Activated naive CD8-positive, alpha-beta T cell treated with anti-CD3 and anti-CD28 coated beads, Interleukin-2, amount 10 ng/mL, durations not matched to agents 7 days and 5 days (primary cell): ENCODE results near the gene NDUFB8. TPM values are rescaled to one million over a fixed set of nuclear protein-coding genes. Genes with fewer than 3 reads are reported as not detected.

ENCODE experiments used
- ATAC-seq: fragments of 150-1000 bp; cut with Tn5 transposase; one replicate; pipeline ENCODE4 v1.10.0; 2021; ENCODE audit warnings: low read depth, moderate library complexity
- POLR2A ChIA-PET: fragments of 350-600 bp; sonication (Branson Sonifier 250); formaldehyde crosslinking; loops from one replicate; lab custom pipeline; 2021; ENCODE audit warnings: antibody characterized with exemption; lab: Charles Lee
- DNase-seq: peaks from one replicate; pipeline ENCODE4 v3.0.0; 2021
- H3K27ac Mint-ChIP-seq: one replicate; pipeline ENCODE4 v1.8.0; 2022; ENCODE audit warnings: mild to moderate bottlenecking, mixed read lengths
- H3K27me3 Mint-ChIP-seq: one replicate; pipeline ENCODE4 v1.8.0; 2022; ENCODE audit warnings: mild to moderate bottlenecking, moderate library complexity, mixed read lengths
- H3K36me3 Mint-ChIP-seq: one replicate; pipeline ENCODE4 v1.8.0; 2021; ENCODE audit warnings: mild to moderate bottlenecking, mixed read lengths
- H3K4me1 Mint-ChIP-seq: one replicate; pipeline ENCODE4 v1.8.0; 2021; ENCODE audit warnings: mixed read lengths
- H3K4me3 Mint-ChIP-seq: one replicate; pipeline ENCODE4 v1.8.0; 2022; ENCODE audit warnings: mild to moderate bottlenecking, moderate library complexity, mixed read lengths
- H3K9me3 Mint-ChIP-seq: one replicate; pipeline ENCODE4 v1.8.0; 2021; ENCODE audit warnings: mixed read lengths
- total RNA-seq, 2 experiments: library from RNA; stranded (reverse); gene quantifications; one replicate each; pipeline ENCODE4 v1.2.3, GENCODE V29; 2021

The NDUFB8 gene
- total RNA-seq, 2 experiments from 2014 or later: 245 to 269 TPM

- POLR2A ChIA-PET: interaction anchor here (1.4 to 2.3 kb wide), 2 partner anchors 27 to 181 kb away, joined by 4 to 12 read pairs; partner anchors contain the start of gene HIF1AN
- H3K4me3 Mint-ChIP-seq: no peak overlapping the region
- ATAC-seq: peak; percentile 97
- no peaks in the 10 kb centered on the region for H3K9me3 Mint-ChIP-seq
- DNase-seq: peak; percentile 88
- H3K27ac Mint-ChIP-seq: no peak overlapping the region
- peaks cover 9% of the 10 kb centered on the region for H3K36me3 Mint-ChIP-seq
- H3K4me1 Mint-ChIP-seq: peaks cover 17% of the 10 kb centered on the region
- peaks cover 41% of the 10 kb centered on the region for H3K27me3 Mint-ChIP-seq
These were observed 32.5 kb upstream of the NDUFB8 start for GRCh38 chr10:100562008-100562672.

- Mint-ChIP-seq H3K27ac (no peak overlapping the region), H3K4me3 (no peak overlapping the region), H3K27me3 (peaks cover 29% of the 10 kb centered on the region), H3K36me3 (peaks cover 13% of the 10 kb centered on the region), H3K9me3 (no peaks in the 10 kb centered on the region), H3K4me1 (peaks cover 24% of the 10 kb centered on the region)
- POLR2A ChIA-PET: interaction anchor here (1.4 kb wide), 1 partner anchor 26 kb away, joined by 4 read pairs; the partner anchor contains the start of gene HIF1AN
- no peak for DNase-seq
- ATAC-seq: no peak
These were observed 31.3 kb upstream of the NDUFB8 start for GRCh38 chr10:100561005-100561404.

GRCh38 chr10:100560248-100560647, 30.6 kb upstream of the NDUFB8 start:
- DNase-seq (no peak), ATAC-seq (no peak)
- POLR2A ChIA-PET: no interaction called here
- H3K4me3 Mint-ChIP-seq: no peak overlapping the region
- H3K27me3 Mint-ChIP-seq: peaks cover 26% of the 10 kb centered on the region
- H3K4me1 Mint-ChIP-seq: peaks cover 24% of the 10 kb centered on the region
- peaks cover 13% of the 10 kb centered on the region for H3K36me3 Mint-ChIP-seq
- no peaks in the 10 kb centered on the region for H3K9me3 Mint-ChIP-seq
- H3K27ac Mint-ChIP-seq: peak overlapping the region; percentile 15

- H3K36me3 Mint-ChIP-seq: peaks cover 11% of the 10 kb centered on the region
- POLR2A ChIA-PET: interaction anchor here (1.0 kb wide), 1 partner anchor 46 kb away, joined by 3 read pairs; no protein-coding TSS in a partner anchor
These were observed 25.2 kb upstream of the NDUFB8 start for GRCh38 chr10:100554902-100555301.

GRCh38 chr10:100553929-100554328, 24.3 kb upstream of the NDUFB8 start:
- H3K9me3 Mint-ChIP-seq: no peaks in the 10 kb centered on the region
- no peak overlapping the region for H3K27ac Mint-ChIP-seq
- H3K4me3 Mint-ChIP-seq: no peak overlapping the region
- POLR2A ChIA-PET: no interaction called here
- no peaks in the 10 kb centered on the region for H3K27me3 Mint-ChIP-seq
- ATAC-seq: no peak
- peaks cover 13% of the 10 kb centered on the region for H3K36me3 Mint-ChIP-seq
- DNase-seq: no peak
- H3K4me1 Mint-ChIP-seq: peaks cover 13% of the 10 kb centered on the region

More at GRCh38 chr10:100554902-100555301, 25.2 kb upstream of the NDUFB8 start:
- Mint-ChIP-seq H3K27me3 (no peaks in the 10 kb centered on the region), H3K9me3 (no peaks in the 10 kb centered on the region), H3K4me3 (no peak overlapping the region), H3K4me1 (peaks cover 13% of the 10 kb centered on the region), H3K27ac (no peak overlapping the region)
- DNase-seq (no peak), ATAC-seq (no peak)

GRCh38 chr10:100551738-100552137, 22.1 kb upstream of the NDUFB8 start:
- DNase-seq (no peak), ATAC-seq (no peak)
- H3K4me3 Mint-ChIP-seq: no peak overlapping the region
- POLR2A ChIA-PET: interaction anchor here (1.6 kb wide), 1 partner anchor 16 kb away, joined by 4 read pairs; the partner anchor contains the start of gene HIF1AN
- H3K4me1 Mint-ChIP-seq: peaks cover 15% of the 10 kb centered on the region
- H3K27ac Mint-ChIP-seq: no peak overlapping the region
- H3K27me3 Mint-ChIP-seq: no peaks in the 10 kb centered on the region
- H3K9me3 Mint-ChIP-seq: no peaks in the 10 kb centered on the region
- H3K36me3 Mint-ChIP-seq: peaks cover 18% of the 10 kb centered on the region

GRCh38 chr10:100551196-100551595, 21.5 kb upstream of the NDUFB8 start:
- Mint-ChIP-seq H3K4me3 (no peak overlapping the region), H3K27ac (no peak overlapping the region), H3K4me1 (peaks cover 14% of the 10 kb centered on the region), H3K36me3 (peaks cover 20% of the 10 kb centered on the region), H3K9me3 (no peaks in the 10 kb centered on the region), H3K27me3 (no peaks in the 10 kb centered on the region)
- DNase-seq (no peak), ATAC-seq (no peak)
- POLR2A ChIA-PET: interaction anchor here (0.6 to 1.6 kb wide), 3 partner anchors 12 to 648 kb away, joined by 3 to 4 read pairs (median 4); partner anchors contain the start of gene HIF1AN

GRCh38 chr10:100544950-100545349, 15.3 kb upstream of the NDUFB8 start:
- no peak overlapping the region for H3K27ac Mint-ChIP-seq

GRCh38 chr10:100537475-100537874, 7.8 kb upstream of the NDUFB8 start:
- POLR2A ChIA-PET: no interaction called here
- Mint-ChIP-seq H3K27ac (peak overlapping the region; percentile 1), H3K36me3 (peaks cover 18% of the 10 kb centered on the region), H3K4me3 (no peak overlapping the region), H3K9me3 (no peaks in the 10 kb centered on the region), H3K4me1 (peaks cover 27% of the 10 kb centered on the region), H3K27me3 (no peaks in the 10 kb centered on the region)
- ATAC-seq (no peak), DNase-seq (no peak)

More at GRCh38 chr10:100544950-100545349, 15.3 kb upstream of the NDUFB8 start:
- no peak overlapping the region for H3K4me3 Mint-ChIP-seq
- H3K36me3 Mint-ChIP-seq: peaks cover 22% of the 10 kb centered on the region
- H3K4me1 Mint-ChIP-seq: peaks cover 8% of the 10 kb centered on the region
- DNase-seq: no peak
- no peaks in the 10 kb centered on the region for H3K27me3 Mint-ChIP-seq
- no peak for ATAC-seq
- POLR2A ChIA-PET: interaction anchor here (0.6 kb wide), 1 partner anchor 447 kb away, joined by 3 read pairs; no protein-coding TSS in a partner anchor
- H3K9me3 Mint-ChIP-seq: no peaks in the 10 kb centered on the region

- POLR2A ChIA-PET: interaction anchor here (0.6 to 2.7 kb wide), 17 partner anchors 9 to 1301 kb away, joined by 3 to 16 read pairs (median 4); partner anchors contain the start of genes DNMBP and SCD
- H3K4me3 Mint-ChIP-seq: no peak within 1 kb of the TSS
- ATAC-seq (peak; percentile 98), DNase-seq (peak; percentile 88)
- H3K4me1 Mint-ChIP-seq: peaks cover 35% of the 10 kb centered on the region
- H3K36me3 Mint-ChIP-seq: peaks cover 14% of the 10 kb centered on the region
- H3K9me3 Mint-ChIP-seq: peaks cover 2% of the 10 kb centered on the region
- no peaks in the 10 kb centered on the region for H3K27me3 Mint-ChIP-seq
- H3K27ac Mint-ChIP-seq: peak within 1 kb of the TSS; percentile 26
These were observed 6.2 kb upstream of the NDUFB8 start, which contains the start of gene HIF1AN for GRCh38 chr10:100535715-100536353. TSS of gene HIF1AN (plus strand) at chr10:100535943. CDS start at chr10:100535959, 16 bp downstream.

- peak; percentile 20 for ATAC-seq
- DNase-seq: no peak
- H3K4me3 Mint-ChIP-seq: no peak overlapping the region
- POLR2A ChIA-PET: interaction anchor here (0.6 to 2.7 kb wide), 17 partner anchors 9 to 1301 kb away, joined by 3 to 16 read pairs (median 4); partner anchors contain the start of genes DNMBP and SCD
- H3K9me3 Mint-ChIP-seq: peaks cover 2% of the 10 kb centered on the region
- peaks cover 12% of the 10 kb centered on the region for H3K36me3 Mint-ChIP-seq
- H3K27me3 Mint-ChIP-seq: no peaks in the 10 kb centered on the region
- no peak overlapping the region for H3K27ac Mint-ChIP-seq
- H3K4me1 Mint-ChIP-seq: peaks cover 38% of the 10 kb centered on the region
These were observed 5.7 kb upstream of the NDUFB8 start for GRCh38 chr10:100535338-100535714.

- no peaks in the 10 kb centered on the region for H3K27me3 Mint-ChIP-seq
- peaks cover 12% of the 10 kb centered on the region for H3K36me3 Mint-ChIP-seq
- H3K4me3 Mint-ChIP-seq: no peak overlapping the region
- POLR2A ChIA-PET: interaction anchor here (0.6 to 2.7 kb wide), 4 partner anchors 22 to 188 kb away, joined by 3 to 16 read pairs (median 4); partner anchors contain the start of gene SCD
- DNase-seq (no peak), ATAC-seq (no peak)
- peak overlapping the region; percentile 26 for H3K27ac Mint-ChIP-seq
- peaks cover 2% of the 10 kb centered on the region for H3K9me3 Mint-ChIP-seq
- H3K4me1 Mint-ChIP-seq: peaks cover 43% of the 10 kb centered on the region
These were observed 5.1 kb upstream of the NDUFB8 start for GRCh38 chr10:100534726-100535125.

GRCh38 chr10:100531761-100532160, 2.1 kb upstream of the NDUFB8 start:
- Mint-ChIP-seq H3K4me1 (peaks cover 38% of the 10 kb centered on the region), H3K36me3 (peaks cover 15% of the 10 kb centered on the region), H3K27me3 (no peaks in the 10 kb centered on the region), H3K4me3 (no peak overlapping the region), H3K27ac (no peak overlapping the region), H3K9me3 (peaks cover 2% of the 10 kb centered on the region)
- DNase-seq (no peak), ATAC-seq (no peak)
- POLR2A ChIA-PET: no interaction called here
